Activated naive CD4-positive, alpha-beta T cell treated with Interleukin-2 at 50 U/mL for 16 hours (primary cell): ENCODE results near the gene PANX1.

ENCODE experiments used
- DNase-seq: peaks from one replicate; pipeline ENCODE4 v3.0.0-alpha.2; 2020

The PANX1 gene

GRCh38 chr11:94186342-94187203, 57.9 kb downstream of the PANX1 start:
- no peak for DNase-seq

GRCh38 chr11:94193288-94193687, 64.6 kb downstream of the PANX1 start:
- no peak for DNase-seq

GRCh38 chr11:94194712-94195111, 66.1 kb downstream of the PANX1 start:
- no peak for DNase-seq

- no peak for DNase-seq
These were observed 67.7 kb downstream of the PANX1 start for GRCh38 chr11:94196363-94196762.

- no peak for DNase-seq
These were observed 70.1 kb downstream of the PANX1 start for GRCh38 chr11:94198718-94199117.

- no peak for DNase-seq
These were observed 70.8 kb downstream of the PANX1 start for GRCh38 chr11:94199136-94200130.

- no peak for DNase-seq
These were observed 72.4 kb downstream of the PANX1 start for GRCh38 chr11:94201004-94201465.

- DNase-seq, result no peak
These were observed 74.4 kb downstream of the PANX1 start for GRCh38 chr11:94203070-94203469.

- no peak for DNase-seq
These were observed 82.7 kb downstream of the PANX1 start for GRCh38 chr11:94211261-94211830.

GRCh38 chr11:94212898-94213297, 84.3 kb downstream of the PANX1 start:
- no peak for DNase-seq

- DNase-seq, result no peak
These were observed 89.1 kb downstream of the PANX1 start for GRCh38 chr11:94217705-94218104.

- DNase-seq, result no peak
These were observed 89.7 kb downstream of the PANX1 start for GRCh38 chr11:94218372-94218771.

- no peak for DNase-seq
These were observed 91.1 kb downstream of the PANX1 start for GRCh38 chr11:94219771-94220170.

- no peak for DNase-seq
These were observed 95.4 kb downstream of the PANX1 start for GRCh38 chr11:94224078-94224477.
